ENCODE measurements around the gene PIGU.
A peak's percentile ranks its signal among the peaks of the same experiment; 100 is the strongest.

Gene PIGU

GRCh38 chr20:34549291-34549928 lies 127.5 kb downstream of the PIGU start:
- no peak for DNase-seq

GRCh38 chr20:34547844-34548613 lies 128.9 kb downstream of the PIGU start:
- no peak for DNase-seq

- DNase-seq = peak; percentile 93
Measured at GRCh38 chr20:34546751-34547181, 130.1 kb downstream of the PIGU start.

- DNase-seq = no peak
Measured at GRCh38 chr20:34544109-34544796, 132.6 kb downstream of the PIGU start.

- no peak for DNase-seq
Measured at GRCh38 chr20:34543463-34544056, 133.3 kb downstream of the PIGU start.

GRCh38 chr20:34542439-34542838 lies 134.5 kb downstream of the PIGU start:
- DNase-seq = no peak

GRCh38 chr20:34541917-34542316 lies 135.0 kb downstream of the PIGU start:
- no peak for DNase-seq

- no peak for DNase-seq
Measured at GRCh38 chr20:34541264-34541901, 135.5 kb downstream of the PIGU start.

- DNase-seq = no peak
Measured at GRCh38 chr20:34540596-34541263, 136.2 kb downstream of the PIGU start.

GRCh38 chr20:34539756-34540155 lies 137.1 kb downstream of the PIGU start:
- no peak for DNase-seq

GRCh38 chr20:34538671-34539123 lies 138.2 kb downstream of the PIGU start:
- DNase-seq = peak; percentile 83

- DNase-seq = no peak
Measured at GRCh38 chr20:34537651-34538050, 139.2 kb downstream of the PIGU start.

- DNase-seq = peak; percentile 87
Measured at GRCh38 chr20:34536798-34537394, 140.0 kb downstream of the PIGU start.

- DNase-seq = no peak
Measured at GRCh38 chr20:34535857-34536256, 141.0 kb downstream of the PIGU start.

GRCh38 chr20:34535301-34535840 lies 141.5 kb downstream of the PIGU start:
- DNase-seq = no peak

- DNase-seq = no peak
Measured at GRCh38 chr20:34534391-34535165, 142.3 kb downstream of the PIGU start.

- no peak for DNase-seq
Measured at GRCh38 chr20:34532756-34533155, 144.1 kb downstream of the PIGU start.

- no peak for DNase-seq
Measured at GRCh38 chr20:34532320-34532719, 144.6 kb downstream of the PIGU start.

- DNase-seq = no peak
Measured at GRCh38 chr20:34531608-34532265, 145.2 kb downstream of the PIGU start.

- DNase-seq = no peak
Measured at GRCh38 chr20:34530342-34530741, 146.6 kb downstream of the PIGU start.

All from NCI-H82 (cell line).